Renal pelvis (tissue), 12 donors: ENCODE measurements around the gene OR7E24. TPM values are rescaled to one million over a fixed set of nuclear protein-coding genes. Genes with fewer than 3 reads are reported as not detected.
A peak's percentile ranks its signal among the peaks of the same experiment; 100 is the strongest.

Experiments
- DNase-seq: peaks from one replicate; pipeline ENCODE4 v3.0.0-alpha.2; 2013
- long read RNA-seq, 16 experiments: transcript quantifications; one replicate each; lab custom pipeline, GENCODE V29; 2026
- polyA plus RNA-seq, 3 donors: library from polyadenylated mRNA; unstranded; fragments of 120-200 nt; gene quantifications; one replicate each; pipeline ENCODE4 v1.2.1, GENCODE V29; 2013; ENCODE audit not compliant: insufficient read length in 3 of 3

The OR7E24 gene
- polyA plus RNA-seq, result not detected
- long read RNA-seq, donor 1, result 0 reads
- long read RNA-seq, donor 2, result 0 reads
- long read RNA-seq, donor 3, result 0 reads
- long read RNA-seq, donor 4, result 0 reads
- long read RNA-seq, donor 5, result 0 reads
- long read RNA-seq, donor 6, result 0 reads
- long read RNA-seq, donor 7, result 0 reads
- long read RNA-seq, donor 8, result 0 reads
- long read RNA-seq, donor 9, result 0 reads
- long read RNA-seq, donor 10, result 0 reads
- long read RNA-seq, donor 11, result 0 reads
- long read RNA-seq, donor 12, result 0 reads
- long read RNA-seq, donor 13, result 0 reads
- long read RNA-seq, donor 14, result 0 reads
- long read RNA-seq, donor 15, result 0 reads
- long read RNA-seq, donor 16, result 0 reads

DNA sequence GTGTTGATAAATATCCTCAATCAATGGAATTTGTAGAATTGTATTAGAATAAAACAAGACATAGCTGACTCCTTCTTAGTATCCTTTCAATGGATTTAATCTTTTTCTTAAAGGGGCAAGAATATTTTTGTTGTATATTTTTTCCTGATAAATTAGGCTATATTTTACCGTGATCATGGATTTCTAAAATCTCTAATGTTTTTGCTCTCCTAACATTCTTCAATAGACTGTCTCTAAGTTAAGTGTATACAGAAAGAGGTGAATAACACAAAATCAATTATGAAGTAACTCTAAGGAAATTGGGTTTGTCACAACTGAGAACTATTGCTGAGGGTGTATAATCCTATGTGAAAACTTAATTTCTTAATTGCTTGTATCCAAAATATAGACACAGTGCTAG, at the start of gene OR7E24:
TSS of gene OR7E24 (plus strand) at position 301 of the 400 bp plus-strand sequence. CDS start 114 bp downstream, outside the sequence.
- no peak for DNase-seq

DNA sequence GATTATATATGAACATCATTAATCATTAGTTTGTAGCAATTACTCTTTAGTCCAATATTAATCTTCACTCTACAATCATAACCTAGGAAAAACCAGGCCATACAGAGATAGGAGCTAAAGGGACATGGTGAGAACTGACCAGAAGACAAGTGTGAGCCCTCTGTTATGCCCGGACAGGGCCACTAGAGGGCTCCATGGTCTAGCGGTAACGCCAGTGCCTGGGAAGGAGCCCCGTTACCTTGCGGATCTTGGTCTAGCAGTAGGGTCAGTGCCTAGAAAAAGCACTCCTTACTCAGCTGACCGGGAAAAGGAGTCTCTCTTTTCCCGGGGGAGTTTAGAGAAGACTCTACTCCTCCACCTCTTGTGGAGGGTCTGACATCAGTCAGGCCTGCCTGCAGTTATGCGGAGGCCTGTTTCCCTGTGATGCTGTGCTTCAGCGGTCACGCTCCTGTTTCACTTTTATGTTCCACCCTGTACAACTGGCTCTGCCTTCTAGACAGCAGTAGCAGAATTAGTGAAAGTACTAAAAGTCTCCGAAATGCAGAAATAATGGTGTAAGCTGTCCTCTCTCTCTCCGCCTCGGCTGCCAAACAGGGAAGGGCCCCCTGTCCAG, 45.1 kb upstream of the OR7E24 start:
- peak; percentile 66 for DNase-seq

DNA sequence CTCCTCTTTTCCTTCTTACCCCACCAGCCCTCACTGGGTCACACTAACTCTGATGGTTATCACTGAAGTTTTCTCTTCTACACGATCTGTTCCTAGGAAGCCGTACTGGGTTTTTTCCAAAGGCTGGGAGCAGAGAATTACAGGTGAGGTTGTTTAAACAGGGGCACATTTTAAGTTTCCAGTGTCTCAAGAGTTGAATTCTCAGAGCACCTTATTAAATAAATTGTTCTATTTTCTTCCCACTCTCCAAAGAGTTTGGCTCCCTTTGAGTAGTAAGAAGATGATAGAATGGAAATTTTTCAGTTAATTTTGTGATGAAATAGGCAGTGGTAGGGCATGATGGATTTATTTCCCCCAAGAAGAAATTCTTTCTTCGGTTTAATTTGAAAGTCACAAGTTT, 31.2 kb upstream of the OR7E24 start, which contains the start of gene OR7D4:
TSS of gene OR7D4 (minus strand) at position 101 of the 400 bp plus-strand sequence. CDS start 4,752 bp downstream, outside the sequence.
- no peak for DNase-seq

DNA sequence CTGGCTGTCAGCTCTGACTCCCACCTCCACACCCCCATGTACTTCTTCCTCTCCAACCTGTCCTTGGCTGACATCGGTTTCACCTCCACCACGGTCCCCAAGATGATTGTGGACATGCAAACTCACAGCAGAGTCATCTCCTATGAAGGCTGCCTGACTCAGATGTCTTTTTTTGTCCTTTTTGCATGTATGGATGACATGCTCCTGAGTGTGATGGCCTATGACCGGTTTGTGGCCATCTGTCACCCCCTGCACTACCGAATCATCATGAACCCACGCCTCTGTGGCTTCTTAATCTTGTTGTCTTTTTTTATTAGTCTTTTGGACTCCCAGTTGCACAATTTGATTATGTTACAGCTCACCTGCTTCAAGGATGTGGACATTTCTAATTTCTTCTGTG, 506 bp downstream of the OR7E24 start:
- DNase-seq, result no peak

DNA sequence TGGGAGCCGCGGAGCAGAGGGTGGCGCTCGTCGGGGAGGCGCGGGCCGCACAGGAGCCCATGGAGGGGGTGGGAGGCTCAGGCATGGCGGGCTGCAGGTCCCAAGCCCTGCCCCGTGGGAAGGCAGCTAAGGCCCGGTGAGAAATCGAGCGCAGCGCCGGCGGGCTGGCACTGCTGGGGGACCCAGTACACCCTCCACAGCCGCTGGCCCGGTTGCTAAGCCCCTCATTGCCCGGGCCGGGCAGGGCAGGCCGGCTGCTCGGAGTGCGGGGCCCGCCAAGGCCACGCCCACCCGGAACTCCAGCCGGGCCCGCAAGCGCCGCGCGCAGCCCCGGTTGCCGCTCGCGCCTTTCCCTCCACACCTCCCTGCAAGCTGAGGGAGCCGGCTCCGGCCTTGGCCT, 32.8 kb downstream of the OR7E24 start:
- DNase-seq, result peak; percentile 10

DNA sequence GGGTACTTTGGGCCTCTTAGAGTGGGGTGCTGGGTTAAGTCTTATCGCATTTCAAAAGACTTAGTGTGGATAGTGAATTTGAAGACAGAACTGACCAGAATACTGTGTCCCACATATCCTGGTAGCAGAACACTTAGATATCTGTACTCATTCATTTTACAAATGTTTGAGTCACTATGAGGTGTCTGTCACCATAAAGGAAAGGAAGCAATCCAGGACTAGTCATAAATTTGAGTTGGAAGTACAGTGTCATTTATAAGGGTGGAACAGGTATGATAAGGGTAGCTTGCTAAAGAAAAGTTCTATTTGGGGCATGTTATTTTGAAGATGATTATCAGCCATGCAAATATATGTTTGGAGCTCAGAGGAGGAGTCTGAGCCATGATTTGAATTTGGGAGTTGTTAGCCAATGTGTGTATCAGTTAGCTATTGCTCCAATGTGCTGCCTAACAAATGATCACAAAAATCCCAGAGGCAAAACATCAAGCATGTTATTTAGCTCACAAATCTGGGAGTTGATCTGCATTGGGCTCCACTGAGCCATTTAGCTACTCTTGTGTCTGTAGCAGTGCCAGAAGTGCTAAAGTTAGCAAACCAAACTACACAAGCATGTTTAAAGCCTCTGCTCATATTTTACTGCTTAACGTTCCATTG, 38.6 kb downstream of the OR7E24 start:
- DNase-seq, result no peak

DNA sequence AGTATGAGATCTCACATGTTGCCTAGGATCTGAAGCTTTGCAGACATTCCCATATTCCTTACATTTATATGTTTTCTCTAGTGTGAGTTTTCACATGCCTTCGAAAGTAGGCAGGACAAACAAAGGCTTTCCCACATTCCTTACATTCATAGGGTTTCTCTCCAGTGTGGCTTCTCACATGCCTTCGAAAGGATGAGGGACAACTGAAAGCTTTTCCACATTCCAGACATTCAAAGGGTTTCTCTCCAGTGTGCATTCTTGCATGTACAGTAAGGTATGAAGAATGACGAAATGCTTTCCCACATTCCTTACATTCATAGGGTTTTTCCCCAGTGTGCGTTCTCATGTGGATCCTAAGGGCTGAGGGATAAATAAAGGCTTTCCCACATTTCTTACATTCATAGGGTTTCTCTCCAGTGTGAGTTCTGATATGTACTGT, 44.7 kb downstream of the OR7E24 start:
- no peak for DNase-seq

DNA sequence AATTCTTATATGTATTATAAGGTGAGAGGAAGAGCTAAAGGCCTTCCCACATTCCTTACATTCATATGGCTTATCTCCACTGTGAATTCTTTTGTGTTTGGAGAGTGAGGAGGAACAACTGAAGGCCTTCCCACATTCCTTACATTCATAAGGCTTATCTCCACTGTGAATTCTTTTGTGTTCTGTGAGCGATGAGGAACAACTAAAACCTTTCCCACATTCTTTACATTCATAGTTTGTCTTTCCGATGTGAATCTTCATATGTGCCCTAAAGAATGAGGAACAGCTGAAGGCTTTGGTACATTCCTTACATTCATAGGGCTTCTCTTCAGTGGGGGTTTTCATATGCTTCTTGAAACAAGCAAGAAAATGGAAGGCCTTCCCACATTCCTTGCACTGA, 45.6 kb downstream of the OR7E24 start:
- no peak for DNase-seq

Other genes with a start within 250 kb of the OR7E24 start
- gene MUC16, start 240.5 kb upstream of the OR7E24 start, polyA plus RNA-seq, result under 1 TPM; 0.01 to 0.06 (median 0.04) TPM
- under 1 TPM in 1 of 3 donors, not detected in 2; 0.06 TPM for gene OR1M1, start 163.9 kb upstream of the OR7E24 start, polyA plus RNA-seq
- gene OR7G2, start 143.5 kb upstream of the OR7E24 start, polyA plus RNA-seq, result under 1 TPM; 0.06 to 0.13 (median 0.07) TPM
- not detected for gene OR7G1, start 135.2 kb upstream of the OR7E24 start, polyA plus RNA-seq
- not detected for gene OR7G3, start 124.0 kb upstream of the OR7E24 start, polyA plus RNA-seq
- gene ZNF317, start 110.5 kb upstream of the OR7E24 start, polyA plus RNA-seq, result 10 to 100 TPM; 37.8 to 43.4 (median 38.6) TPM
- gene OR7D2, start 72.0 kb upstream of the OR7E24 start, polyA plus RNA-seq, result 1 to 10 TPM in 1 of 3 donors, under 1 TPM in 2; 0.06 to 2.0 (median 0.09) TPM
- under 1 TPM in 2 of 3 donors, not detected in 1; 0.06 to 0.07 TPM for gene OR7D4, start 31.3 kb upstream of the OR7E24 start, polyA plus RNA-seq
- 1 to 10 TPM; 5.8 to 8.5 (median 7.3) TPM for gene ZNF699, start 58.9 kb downstream of the OR7E24 start, polyA plus RNA-seq
- 10 to 100 TPM; 53.4 to 72.9 (median 61.2) TPM for gene ZNF559, start 73.2 kb downstream of the OR7E24 start, polyA plus RNA-seq
- gene ZNF177, start 112.1 kb downstream of the OR7E24 start, polyA plus RNA-seq, result 10 to 100 TPM in 2 of 3 donors, 1 to 10 TPM in 1; 9.7 to 14.5 (median 13.4) TPM
- gene ZNF266, start 184.6 kb downstream of the OR7E24 start, polyA plus RNA-seq, result 10 to 100 TPM; 38.2 to 68.5 (median 57.5) TPM
- gene ZNF560, start 247.7 kb downstream of the OR7E24 start, polyA plus RNA-seq, result under 1 TPM; 0.38 to 0.98 (median 0.83) TPM